Calu3 (cell line): ENCODE results near the gene AGAP3. TPM values are rescaled to one million over a fixed set of nuclear protein-coding genes. Genes with fewer than 3 reads are reported as not detected.

Experiments used
- BruUV-seq: library from RNA; stranded (reverse); fragments of 400-500 nt; replicated peaks from 2 replicates; lab custom pipeline; 2021; lab: Mats Ljungman, UMichigan
- CTCF ChIA-PET: fragments of 300-600 bp; sonication (Branson Sonifier 250); formaldehyde crosslinking; loops from one replicate; lab custom pipeline; 2022; ENCODE audit warnings: antibody characterized with exemption; lab: Charles Lee
- DNase-seq: peaks from one replicate; pipeline ENCODE4 v3.0.0; 2022
- H3K27ac Mint-ChIP-seq: one replicate; pipeline ENCODE4 v1.8.0; 2022; ENCODE audit warnings: mixed read lengths; ENCODE audit not compliant: unreplicated experiment
- H3K27me3 Mint-ChIP-seq: one replicate; pipeline ENCODE4 v1.8.0; 2022; ENCODE audit warnings: mixed read lengths; ENCODE audit not compliant: unreplicated experiment
- H3K36me3 Mint-ChIP-seq: one replicate; pipeline ENCODE4 v1.8.0; 2022; ENCODE audit warnings: mild to moderate bottlenecking, moderate library complexity, mixed read lengths; ENCODE audit not compliant: insufficient read depth, unreplicated experiment
- H3K4me1 Mint-ChIP-seq: one replicate; pipeline ENCODE4 v1.8.0; 2022; ENCODE audit warnings: mild to moderate bottlenecking, low read depth, mixed read lengths; ENCODE audit not compliant: unreplicated experiment
- H3K4me3 Mint-ChIP-seq: one replicate; pipeline ENCODE4 v1.8.0; 2022; ENCODE audit warnings: mild to moderate bottlenecking, low read depth, moderate library complexity, mixed read lengths; ENCODE audit not compliant: unreplicated experiment
- H3K9me3 Mint-ChIP-seq: one replicate; pipeline ENCODE4 v1.8.0; 2022; ENCODE audit warnings: low read depth, mixed read lengths; ENCODE audit not compliant: unreplicated experiment
- CTCF ChIP-seq: fragments of 200-600 bp; IDR thresholded peaks from one replicate; pipeline ENCODE4 v1.8.0; 2022; ENCODE audit warnings: antibody characterized with exemption; ENCODE audit not compliant: unreplicated experiment
- intact Hi-C: fragments of 100-400 bp; cut with micrococcal nuclease; formaldehyde crosslinking; loops from one replicate; pipeline ENCODE4 v1.10.0; 2022; ENCODE audit not compliant: unreplicated experiment
- total RNA-seq: library from RNA; stranded (reverse); gene quantifications from 2 replicates; pipeline ENCODE4 v1.2.3, GENCODE V29; 2022

AGAP3 gene
- total RNA-seq, 1 experiment from 2014 or later = 73.4 TPM

GRCh38 chr7:151124899-151125399 lies 38.7 kb downstream of the AGAP3 start:
- DNase-seq = no peak
- Mint-ChIP-seq H3K4me1 (no peaks in the 10 kb centered on the region), H3K27ac (no peak overlapping the region), H3K4me3 (no peak overlapping the region), H3K36me3 (peaks cover 27% of the 10 kb centered on the region), H3K27me3 (no peaks in the 10 kb centered on the region), H3K9me3 (no peaks in the 10 kb centered on the region)
- CTCF ChIA-PET = interaction anchor here (0.5 to 1.6 kb wide), 3 partner anchors 42 to 161 kb away, joined by 4 to 12 read pairs (median 6); no protein-coding TSS in a partner anchor
- no peak for TF ChIP-seq CTCF
- no TSS peak for BruUV-seq
- intact Hi-C loops = loop anchor here (1.0 to 5.0 kb wide), 3 partner anchors 47 to 177 kb away; no protein-coding TSS in a partner anchor

DNA sequence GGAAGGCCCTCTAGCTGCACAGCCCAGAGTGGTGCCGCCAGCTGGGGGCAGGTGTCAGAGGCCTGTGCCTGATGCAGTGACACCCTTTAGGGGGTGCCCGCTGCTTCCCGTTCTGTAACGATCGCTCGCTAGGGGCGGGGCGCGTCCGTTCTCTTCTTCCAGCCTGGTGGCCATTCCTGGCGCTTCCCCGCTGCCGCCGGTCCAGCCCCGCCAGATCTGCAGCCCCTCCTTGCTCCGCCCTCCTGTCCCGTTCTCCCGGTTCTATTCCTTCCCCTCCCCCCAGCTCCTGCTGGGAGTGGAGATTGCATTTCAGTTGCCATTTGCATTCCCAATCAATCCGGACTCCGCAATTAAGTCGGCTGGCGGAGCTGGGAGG lies 39.2 kb downstream of the AGAP3 start:
- H3K27me3 Mint-ChIP-seq = no peaks in the 10 kb centered on the region
- no peak for DNase-seq
- TF ChIP-seq CTCF = no peak
- H3K4me1 Mint-ChIP-seq = no peaks in the 10 kb centered on the region
- intact Hi-C loops = no loop called here
- H3K27ac Mint-ChIP-seq = no peak overlapping the region
- peaks cover 31% of the 10 kb centered on the region for H3K36me3 Mint-ChIP-seq
- H3K4me3 Mint-ChIP-seq = peak overlapping the region; percentile 65
- no TSS peak for BruUV-seq
- H3K9me3 Mint-ChIP-seq = no peaks in the 10 kb centered on the region
- CTCF ChIA-PET = interaction anchor here (0.6 kb wide), 1 partner anchor 165 kb away, joined by 4 read pairs; no protein-coding TSS in a partner anchor

DNA sequence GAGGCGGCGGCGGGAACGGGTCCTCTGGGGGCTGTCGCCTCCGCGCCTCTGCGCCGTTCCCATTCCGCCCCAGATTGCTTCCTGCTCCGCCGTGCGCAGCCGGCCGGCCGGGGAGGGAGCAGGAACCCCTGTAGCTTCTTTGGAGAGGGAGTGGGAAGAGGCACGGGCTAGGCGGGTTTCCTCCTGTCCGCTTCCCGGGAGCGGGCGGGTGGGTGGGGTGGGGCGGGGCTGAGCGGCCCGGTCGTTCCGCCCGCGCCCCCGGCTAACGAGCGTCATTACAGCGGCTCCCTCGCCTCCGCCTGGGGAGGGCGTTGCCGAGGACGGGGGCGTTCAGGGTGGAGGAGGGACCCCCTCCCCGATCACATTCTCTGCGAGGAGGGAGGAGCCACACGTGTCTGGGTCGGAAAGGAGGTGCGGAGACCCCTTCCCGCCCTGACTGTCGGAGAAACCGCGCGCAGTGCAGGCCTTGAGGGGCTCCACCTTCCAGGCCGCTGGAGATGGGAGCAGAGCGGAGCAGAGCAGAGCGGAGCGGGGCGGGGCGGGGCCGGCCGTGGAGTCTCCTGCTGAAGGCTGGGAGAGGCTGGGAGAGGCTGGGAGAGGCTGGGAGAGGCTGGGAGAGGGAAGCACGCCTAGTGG lies 39.7 kb downstream of the AGAP3 start:
- H3K4me1 Mint-ChIP-seq = no peaks in the 10 kb centered on the region
- no peak for TF ChIP-seq CTCF
- DNase-seq = no peak
- H3K27ac Mint-ChIP-seq = no peak overlapping the region
- BruUV-seq = no TSS peak
- H3K9me3 Mint-ChIP-seq = no peaks in the 10 kb centered on the region
- H3K27me3 Mint-ChIP-seq = no peaks in the 10 kb centered on the region
- intact Hi-C loops = no loop called here
- CTCF ChIA-PET = interaction anchor here (0.6 kb wide), 1 partner anchor 165 kb away, joined by 4 read pairs; no protein-coding TSS in a partner anchor
- peaks cover 27% of the 10 kb centered on the region for H3K36me3 Mint-ChIP-seq
- H3K4me3 Mint-ChIP-seq = peak overlapping the region; percentile 65

DNA sequence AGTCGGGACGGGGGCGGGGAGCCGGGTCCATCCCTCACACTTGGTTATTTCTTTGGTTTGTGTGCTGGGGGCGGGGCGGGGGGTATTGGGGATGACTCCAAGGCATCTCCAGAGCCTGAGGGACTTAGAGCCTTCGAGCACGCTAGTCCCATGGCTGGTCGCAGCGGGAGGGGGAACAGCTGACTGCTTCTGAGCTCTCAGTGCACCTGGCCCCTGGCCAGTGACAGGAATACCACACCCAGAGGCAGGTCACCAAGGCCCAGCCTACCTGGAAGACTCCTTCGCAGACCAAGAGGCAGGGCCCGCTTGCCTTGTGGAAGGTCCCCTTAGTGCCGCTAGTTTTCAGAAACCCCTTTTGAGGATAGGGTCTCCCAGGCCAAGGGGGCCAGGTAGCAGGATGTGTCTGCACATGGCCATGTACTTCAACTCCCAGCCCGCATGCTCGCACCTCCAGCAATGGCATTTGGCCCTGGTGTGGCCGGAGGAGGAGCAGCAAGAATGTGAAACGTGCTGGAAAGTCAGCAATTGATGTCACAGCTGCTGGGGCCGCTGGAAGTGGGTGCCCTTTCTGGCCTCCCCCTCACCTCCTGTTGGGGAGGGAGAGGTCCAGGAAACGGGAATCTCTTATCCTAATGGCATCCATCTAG lies 40.3 kb downstream of the AGAP3 start:
- no peak for TF ChIP-seq CTCF
- intact Hi-C loops = no loop called here
- no peaks in the 10 kb centered on the region for H3K9me3 Mint-ChIP-seq
- H3K27me3 Mint-ChIP-seq = no peaks in the 10 kb centered on the region
- BruUV-seq = no TSS peak
- H3K4me1 Mint-ChIP-seq = no peaks in the 10 kb centered on the region
- H3K36me3 Mint-ChIP-seq = peaks cover 29% of the 10 kb centered on the region
- H3K4me3 Mint-ChIP-seq = no peak overlapping the region
- CTCF ChIA-PET = no interaction called here
- no peak for DNase-seq
- no peak overlapping the region for H3K27ac Mint-ChIP-seq
